Activated CD4-positive, alpha-beta T cell treated with anti-CD3 and anti-CD28 coated beads for 48 hours (primary cell): ENCODE results near the gene MAP9.
"Not testable (repeated sequence)": the region's sequence is repeated elsewhere in the genome, so short reads cannot be mapped to it uniquely, and the experiment has no call there.

Source experiments
- DNase-seq: peaks from one replicate; pipeline ENCODE4 v3.0.0-alpha.2; 2020

Gene MAP9

DNA sequence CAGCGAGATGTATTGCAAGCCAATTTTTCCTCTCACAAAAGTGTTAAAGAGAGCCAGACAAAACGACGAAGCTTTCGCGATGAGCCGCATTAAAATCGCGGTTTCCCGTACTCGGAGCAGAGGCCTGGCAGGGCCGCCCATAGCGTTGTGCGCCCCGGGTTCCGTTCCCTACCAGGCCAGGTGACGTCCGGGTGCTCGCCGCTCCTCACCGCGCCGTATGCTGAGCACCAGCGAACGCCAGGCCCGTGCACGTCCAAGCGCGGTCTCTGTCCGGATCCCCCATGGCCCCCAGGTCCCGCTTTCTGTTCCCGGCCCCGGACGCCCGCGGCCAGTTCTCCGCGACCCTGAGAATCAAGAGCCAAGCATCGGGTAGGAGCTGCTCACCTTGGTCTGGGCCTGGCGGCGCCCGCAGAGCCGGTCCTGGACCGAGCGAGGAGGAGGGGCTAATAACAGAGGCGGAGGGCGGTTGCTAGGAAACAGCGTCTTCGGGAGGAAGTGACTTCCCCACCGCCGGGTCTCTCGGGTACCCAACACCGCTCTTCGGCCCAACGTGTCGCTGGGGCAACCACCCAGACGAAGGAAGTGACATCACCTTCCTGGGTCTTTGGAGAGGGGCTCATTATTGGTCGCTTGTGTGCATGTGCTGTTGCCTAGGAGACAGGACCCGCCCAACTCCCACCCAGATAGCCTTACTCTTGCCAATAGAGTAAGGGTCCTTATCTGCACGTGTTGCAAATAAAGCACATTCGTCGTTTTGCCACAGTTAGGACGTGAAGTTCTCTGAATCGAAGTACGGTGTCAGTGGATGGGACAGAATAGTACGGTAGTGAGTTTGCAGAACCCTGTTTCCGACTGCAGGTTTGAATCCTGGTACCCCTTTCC, at the start of gene MAP9:
Gene MAP9, minus strand, starts transcription at position 579 of the 882 bp plus-strand sequence. CDS start 1,115 bp downstream, outside the sequence.
- DNase-seq = peak; percentile 91

DNA sequence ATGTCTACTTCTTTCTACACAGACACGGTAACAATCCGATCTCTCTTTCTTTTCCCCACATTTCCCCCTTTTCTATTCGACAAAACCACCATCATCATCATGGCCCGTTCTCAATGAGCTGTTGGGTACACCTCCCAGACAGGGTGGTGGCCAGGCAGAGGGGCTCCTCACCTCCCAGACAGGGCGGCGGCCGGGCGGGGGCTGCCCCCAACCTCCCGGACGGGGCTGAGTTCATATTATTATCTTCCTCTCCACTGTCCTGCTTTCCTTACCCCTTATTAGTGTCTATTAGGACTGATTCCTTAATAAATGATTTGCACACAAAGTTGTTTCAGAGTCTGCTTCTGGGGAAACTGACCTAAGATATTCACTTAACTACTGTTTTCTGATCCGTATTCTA, 48.0 kb upstream of the MAP9 start:
- not testable (repeated sequence) for DNase-seq

DNA sequence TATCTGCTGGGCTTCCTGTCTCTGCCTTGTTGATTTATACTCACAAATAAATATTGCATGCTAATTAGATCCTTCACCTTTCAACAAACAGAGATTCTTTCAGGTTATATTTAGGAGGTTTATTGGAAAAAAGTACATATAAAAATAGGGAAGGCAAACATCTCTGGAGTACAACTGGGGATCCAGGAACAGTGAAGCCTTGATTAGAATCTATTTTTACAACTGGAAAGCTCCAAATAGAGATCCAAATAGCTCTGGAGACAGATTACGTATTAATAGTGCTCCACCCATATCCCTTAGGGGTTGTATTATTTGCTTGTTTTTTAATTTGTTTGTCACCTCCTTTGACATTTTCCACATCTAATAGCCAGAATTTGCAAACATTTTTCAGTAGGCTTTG, 46.9 kb upstream of the MAP9 start:
- no peak for DNase-seq

- no peak for DNase-seq
These were observed 42.5 kb upstream of the MAP9 start for GRCh38 chr4:155419266-155419665.

DNA sequence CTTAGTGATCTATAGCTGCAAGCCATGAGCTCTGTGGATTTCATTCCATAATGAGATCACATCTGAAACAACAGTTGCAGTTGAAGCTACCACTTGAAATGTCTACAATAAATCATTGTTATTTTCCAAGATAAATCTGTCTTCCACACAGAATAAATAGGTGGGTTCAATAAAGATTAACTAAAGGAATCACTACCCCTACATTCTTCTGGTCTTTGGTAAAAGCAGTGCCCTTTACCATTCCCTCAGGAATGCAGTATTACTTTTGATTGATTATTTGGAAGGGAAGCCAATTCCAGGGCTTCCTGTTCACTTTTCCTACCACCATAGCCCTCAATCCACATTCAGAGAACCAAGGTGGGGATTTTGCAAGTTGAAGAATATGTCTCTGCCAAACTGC, 38.9 kb upstream of the MAP9 start:
- DNase-seq = no peak

GRCh38 chr4:155413451-155413850, 36.7 kb upstream of the MAP9 start:
- DNase-seq = no peak

DNA sequence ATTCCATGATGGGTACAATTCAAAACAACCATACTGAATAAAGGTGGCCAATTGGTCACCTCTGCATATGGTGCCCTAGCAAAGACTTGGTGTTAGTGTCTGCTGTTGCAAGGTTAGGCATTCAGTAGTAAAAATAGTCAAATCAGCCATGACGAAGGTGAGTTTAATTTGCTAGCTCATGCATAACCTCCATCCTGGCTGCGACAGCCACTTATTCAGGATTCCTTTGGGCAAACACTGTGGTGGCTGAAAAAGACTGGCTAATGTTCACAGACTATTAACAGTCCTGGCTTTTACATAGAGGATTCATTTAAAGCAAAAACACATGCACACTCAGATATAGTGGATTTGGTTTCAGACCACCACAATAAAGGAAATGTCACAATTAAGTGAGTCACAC, 34.8 kb upstream of the MAP9 start:
- no peak for DNase-seq

DNA sequence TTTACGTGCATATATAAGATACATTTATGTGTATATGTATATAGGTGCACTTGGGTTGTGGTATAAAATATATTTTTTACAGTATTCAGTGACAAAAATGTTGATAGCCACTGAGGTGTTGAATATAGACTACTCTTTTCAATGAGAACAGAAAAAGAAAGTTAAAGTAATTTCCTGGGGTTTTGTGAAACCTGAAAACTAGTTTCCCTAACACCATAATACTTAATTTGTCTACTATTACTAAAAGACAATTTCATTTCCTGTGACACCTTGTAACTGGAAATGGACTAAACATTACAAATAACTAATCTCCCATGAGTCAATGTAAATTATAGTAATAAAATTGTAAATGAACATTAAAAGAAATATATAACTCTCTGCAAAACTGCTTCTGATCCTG, 32.0 kb upstream of the MAP9 start:
- no peak for DNase-seq

- DNase-seq = no peak
These were observed 30.7 kb upstream of the MAP9 start for GRCh38 chr4:155407480-155407879.

- no peak for DNase-seq
These were observed 28.3 kb upstream of the MAP9 start for GRCh38 chr4:155405059-155405458.

- no peak for DNase-seq
These were observed 27.1 kb upstream of the MAP9 start for GRCh38 chr4:155403886-155404285.

GRCh38 chr4:155402941-155403340, 26.2 kb upstream of the MAP9 start:
- DNase-seq = no peak

GRCh38 chr4:155400893-155401292, 24.1 kb upstream of the MAP9 start:
- DNase-seq = no peak

DNA sequence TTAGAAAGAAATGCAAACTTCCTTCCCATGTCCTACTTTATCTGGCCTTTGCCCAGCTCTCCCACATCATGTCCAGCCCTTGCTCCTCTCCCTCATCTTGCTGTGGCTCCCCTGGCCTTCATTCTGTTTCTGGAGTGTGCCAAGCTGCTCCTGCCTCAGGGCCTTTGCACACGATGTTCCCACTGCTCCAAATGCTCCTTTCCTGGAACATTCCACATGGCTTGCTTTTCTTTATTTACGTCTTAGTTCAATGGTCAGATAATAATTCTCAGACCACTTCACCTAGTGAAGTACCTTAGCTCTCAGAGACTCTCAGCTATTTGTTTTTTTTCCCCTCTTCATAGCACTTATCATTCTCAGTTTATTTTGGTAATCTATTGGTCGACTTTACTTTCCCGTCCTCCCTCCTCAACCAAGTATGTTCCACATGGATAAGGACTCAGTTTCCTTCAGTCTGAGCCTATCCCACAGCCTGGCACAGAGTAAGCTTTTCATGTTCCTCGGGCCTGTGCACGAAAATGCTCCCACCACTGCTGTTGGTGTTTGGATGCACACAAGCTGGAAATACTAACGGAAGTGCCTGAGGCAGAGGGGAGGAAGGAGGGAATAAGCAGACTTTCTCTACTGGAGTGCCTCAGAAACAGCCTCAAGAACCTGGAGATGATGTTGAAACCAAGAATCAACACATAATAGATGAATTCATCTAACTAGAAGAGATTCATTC, 23.4 kb upstream of the MAP9 start:
- DNase-seq = no peak

GRCh38 chr4:155392481-155393184, 15.9 kb upstream of the MAP9 start:
- no peak for DNase-seq

DNA sequence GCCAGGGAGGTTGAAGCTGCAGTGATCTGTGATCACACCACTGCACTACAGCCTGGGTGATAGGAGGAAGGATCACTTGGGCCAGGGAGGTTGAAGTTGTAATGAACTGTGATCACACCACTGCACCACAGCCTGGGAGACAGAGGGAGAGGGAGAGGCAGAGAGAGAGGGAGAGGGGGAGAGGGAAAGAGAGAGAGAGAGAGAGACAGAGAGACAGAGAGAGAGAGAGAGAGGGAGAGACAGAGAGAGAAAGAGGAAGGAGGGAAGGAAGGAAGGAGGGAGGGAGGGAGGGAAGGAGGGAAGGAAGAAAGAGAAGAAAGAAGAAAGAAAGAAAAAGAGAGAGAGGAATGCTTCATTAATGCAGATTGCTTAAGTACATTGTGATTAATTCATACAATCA, 15.2 kb upstream of the MAP9 start:
- DNase-seq = no peak

GRCh38 chr4:155388162-155388561, 11.4 kb upstream of the MAP9 start:
- no peak for DNase-seq

DNA sequence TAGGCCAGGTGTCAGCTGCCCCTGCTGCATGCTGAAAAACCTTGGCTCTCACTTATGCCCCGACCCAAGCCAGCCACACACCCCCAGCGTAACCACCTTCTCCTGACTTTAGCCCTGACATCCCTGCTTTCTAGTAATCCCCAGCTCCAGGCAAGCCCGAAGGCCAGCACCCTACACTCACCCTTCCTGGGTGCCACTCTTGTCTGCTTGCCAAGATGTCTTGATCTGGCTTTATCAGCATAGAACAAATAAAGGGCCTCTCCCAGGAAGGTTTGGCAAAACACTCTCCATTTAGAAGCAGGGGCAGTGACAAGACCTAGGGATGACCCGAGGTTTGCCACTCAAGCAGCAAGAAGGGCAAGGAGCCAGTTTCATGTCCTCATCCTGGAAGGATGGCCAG, 6.8 kb upstream of the MAP9 start:
- no peak for DNase-seq

DNA sequence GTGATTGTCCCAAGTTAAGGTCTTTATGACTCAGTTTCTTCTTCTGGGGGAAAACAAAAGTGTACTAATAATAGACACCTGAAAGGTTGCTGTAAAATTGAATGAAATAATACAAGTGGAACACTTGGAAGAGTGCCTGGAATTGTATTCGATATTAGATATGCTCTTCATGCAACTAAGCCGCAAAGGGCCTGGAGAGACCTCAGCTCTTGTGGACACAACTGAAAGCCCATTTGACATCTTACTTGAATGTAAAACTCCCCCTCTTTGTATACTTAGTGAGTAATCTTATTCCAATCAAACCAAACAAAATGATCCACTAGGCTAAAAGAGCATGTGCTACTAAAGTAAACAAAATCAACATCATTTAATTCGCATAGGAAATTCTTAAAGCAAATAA, 511 bp upstream of the MAP9 start:
- no peak for DNase-seq

- DNase-seq = no peak
These were observed 5.2 kb downstream of the MAP9 start for GRCh38 chr4:155371432-155372043.

- DNase-seq = no peak
These were observed 9.2 kb downstream of the MAP9 start for GRCh38 chr4:155367608-155368007.

DNA sequence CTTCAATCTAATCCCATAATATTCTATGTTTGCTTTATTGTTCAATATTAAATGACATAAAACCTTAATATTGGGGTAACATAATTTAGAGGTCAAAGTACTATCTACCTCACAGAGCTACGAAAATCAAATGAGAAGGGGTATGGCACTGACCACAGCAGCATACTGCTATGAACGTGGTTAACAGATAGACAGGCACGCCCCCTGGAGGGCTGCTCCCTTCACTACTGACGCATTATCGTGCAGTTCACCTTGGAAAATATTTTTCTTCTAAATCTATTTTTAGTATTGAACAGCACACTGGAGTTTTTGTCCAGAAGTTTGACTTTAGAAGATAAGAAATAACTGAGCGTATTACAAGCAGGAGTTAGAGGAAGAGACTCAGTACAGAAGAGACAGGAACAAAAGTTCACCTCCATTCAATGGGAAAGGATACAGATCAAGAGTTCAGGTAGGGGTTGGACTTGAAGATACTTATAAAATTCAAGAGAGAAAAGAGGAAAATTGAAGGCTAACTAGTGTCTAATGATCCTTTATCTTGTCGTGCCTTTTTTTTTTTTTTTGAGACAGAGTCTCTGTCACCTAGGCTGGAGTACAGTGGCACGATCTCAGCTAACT, 22.7 kb downstream of the MAP9 start:
- DNase-seq = peak; percentile 64

DNA sequence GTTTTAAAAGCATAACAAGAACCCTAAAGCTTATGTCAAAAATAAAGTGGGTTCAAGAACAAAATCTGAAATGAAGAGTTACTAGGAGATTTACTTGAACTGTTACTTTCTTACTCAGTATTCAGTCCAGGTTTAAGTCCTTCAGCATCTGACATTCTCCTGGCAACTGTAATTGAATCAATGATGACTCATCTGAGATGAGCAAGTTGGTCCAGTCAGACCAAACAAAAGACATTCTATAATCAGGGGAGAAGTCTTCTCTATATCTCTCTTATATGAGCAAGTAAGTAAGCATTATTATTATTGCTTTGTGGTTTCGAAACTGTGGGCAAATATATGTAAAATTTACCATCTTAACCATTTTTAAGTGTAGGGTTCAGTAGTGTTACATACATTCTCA, 34.6 kb downstream of the MAP9 start:
- no peak for DNase-seq
